ENCODE data around the gene RNF114.

The RNF114 gene

DNA sequence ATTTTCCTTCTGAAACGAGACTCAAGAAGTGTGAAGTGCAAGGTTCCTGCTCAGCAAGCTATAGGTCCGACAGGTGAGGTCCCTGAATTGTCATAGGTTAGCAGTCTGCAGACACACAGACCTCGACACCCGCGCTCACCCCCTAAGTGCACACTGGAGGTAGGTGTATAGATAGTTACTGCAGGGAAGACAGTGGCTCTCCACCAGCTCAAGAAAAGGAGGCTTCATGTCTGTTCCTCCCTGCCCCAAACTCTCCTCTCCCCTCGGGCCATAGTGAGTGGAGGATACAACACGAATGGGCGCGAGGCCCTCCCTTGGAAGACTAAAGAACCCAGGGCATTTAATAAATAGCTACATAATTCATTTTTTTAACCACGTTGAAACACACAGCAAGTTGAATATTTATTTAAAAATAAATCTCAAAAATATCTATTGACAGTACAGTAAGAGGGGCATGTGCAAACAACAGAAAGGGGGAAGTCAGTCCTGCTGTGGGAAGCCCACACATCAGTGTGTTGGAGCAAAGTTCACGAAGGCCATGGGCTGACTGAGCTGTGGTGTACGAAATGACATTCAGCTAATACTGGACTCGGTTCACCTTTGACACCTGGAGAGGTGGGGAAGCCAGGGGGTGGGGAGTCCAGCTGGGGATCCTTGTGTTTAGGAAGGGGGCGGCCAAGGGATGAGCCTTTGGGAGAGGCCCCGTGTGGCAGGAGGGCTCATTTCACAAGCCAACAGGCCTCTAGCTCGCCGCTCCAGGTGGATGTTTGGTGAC, 31.6 kb upstream of the RNF114 start:
- DNase-seq: no peak

DNA sequence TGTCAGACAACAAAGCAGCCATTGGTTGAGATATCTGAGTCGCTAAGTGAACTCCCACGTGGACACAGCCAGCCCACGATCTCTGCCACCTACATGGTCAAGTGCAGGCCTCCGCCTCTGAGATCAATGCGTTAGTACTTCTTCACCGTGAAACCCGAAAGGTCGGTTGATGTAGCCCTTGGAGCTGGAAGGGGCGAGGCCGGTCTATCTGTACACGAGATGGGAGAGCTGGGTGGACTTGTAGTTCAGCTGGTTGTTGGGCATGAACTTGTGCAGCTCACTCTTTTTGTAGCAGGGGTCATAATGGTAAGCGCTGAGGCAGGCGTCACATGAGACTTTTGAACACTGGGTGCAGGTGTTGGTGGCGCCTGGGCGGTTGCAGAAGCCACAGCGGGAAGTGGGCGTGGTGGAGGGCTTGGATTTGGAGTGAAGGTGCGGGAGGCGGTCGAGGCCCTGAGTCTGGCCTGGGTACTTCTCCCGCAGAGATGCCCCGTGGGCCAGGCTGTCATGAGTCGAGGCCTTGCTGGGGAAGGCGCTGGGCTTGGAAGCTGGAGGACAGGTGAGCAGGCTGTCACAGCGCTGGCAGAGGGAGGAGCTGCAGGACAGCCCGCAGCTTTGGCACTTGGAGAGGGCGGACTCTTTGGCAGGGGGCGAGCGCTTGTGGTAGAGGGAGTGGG, 30.6 kb upstream of the RNF114 start:
- DNase-seq: no peak

DNA sequence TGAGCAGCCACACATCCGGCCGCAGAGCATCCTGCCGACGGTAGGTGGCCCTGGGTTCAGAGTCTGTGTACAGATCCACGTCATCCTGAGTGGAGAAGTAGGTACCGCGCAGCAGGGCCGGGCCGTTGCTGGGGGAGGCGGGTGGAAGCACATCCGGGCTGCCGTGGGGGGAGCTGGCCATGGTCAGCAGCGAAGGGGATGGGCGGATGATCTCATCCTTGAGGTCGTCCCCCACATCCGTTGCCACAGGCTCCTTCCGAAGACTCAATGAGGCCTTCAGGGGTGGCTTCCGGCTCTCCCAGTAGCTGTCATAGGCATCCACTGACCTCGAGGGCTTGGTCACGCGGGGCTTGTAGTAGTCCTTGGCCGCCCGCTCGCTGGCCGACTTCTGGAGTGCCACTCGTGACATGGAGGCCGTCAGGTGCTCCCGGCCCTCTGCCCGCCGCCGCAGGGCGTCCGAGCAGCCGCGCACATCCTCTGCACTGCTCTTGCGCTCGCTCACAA, 30.0 kb upstream of the RNF114 start:
- no peak for DNase-seq

GRCh38 chr20:49906615-49907154, 29.5 kb upstream of the RNF114 start:
- DNase-seq: no peak

DNA sequence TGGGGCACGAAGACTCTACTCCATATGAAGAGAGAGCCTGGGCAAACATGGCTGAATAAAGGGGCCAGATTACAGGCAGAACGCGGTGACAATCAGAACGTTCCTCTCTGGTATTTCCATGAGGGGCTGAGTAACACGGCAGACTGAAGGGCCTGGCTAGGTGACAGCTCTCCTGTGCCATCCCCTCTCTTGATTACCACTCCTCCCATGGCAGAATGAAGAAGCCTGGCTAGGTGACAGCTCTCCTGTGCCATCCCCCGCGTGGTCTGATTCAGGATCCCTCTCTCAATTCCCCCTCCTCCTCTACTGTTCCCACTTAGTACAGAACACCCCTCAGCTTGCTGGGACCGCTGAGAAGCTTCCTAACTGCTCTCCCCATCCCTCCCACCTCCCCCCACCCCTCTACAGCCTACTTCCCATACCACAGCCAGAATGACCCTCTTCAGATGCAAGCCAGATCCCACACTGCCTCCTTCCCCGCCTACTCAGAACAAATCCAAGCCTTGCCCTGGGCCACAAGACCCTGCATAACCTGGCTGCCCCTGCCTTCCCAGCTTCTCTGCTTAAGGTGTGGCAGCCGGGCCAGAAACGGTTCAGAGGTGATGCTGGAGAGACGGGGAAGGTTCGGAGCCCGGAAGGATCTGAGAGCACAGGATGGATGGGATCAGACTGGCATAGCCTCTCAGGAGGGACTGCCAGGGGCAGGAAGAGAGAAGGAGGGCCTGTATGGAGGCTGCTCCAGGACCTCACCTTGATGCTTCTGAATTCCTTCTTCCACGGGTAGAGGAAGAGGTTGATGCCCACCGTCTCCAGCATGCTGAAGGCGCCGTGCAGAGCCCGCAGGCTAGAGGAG, 28.6 kb upstream of the RNF114 start:
- no peak for DNase-seq

GRCh38 chr20:49908258-49908565, 28.0 kb upstream of the RNF114 start:
- no peak for DNase-seq

DNA sequence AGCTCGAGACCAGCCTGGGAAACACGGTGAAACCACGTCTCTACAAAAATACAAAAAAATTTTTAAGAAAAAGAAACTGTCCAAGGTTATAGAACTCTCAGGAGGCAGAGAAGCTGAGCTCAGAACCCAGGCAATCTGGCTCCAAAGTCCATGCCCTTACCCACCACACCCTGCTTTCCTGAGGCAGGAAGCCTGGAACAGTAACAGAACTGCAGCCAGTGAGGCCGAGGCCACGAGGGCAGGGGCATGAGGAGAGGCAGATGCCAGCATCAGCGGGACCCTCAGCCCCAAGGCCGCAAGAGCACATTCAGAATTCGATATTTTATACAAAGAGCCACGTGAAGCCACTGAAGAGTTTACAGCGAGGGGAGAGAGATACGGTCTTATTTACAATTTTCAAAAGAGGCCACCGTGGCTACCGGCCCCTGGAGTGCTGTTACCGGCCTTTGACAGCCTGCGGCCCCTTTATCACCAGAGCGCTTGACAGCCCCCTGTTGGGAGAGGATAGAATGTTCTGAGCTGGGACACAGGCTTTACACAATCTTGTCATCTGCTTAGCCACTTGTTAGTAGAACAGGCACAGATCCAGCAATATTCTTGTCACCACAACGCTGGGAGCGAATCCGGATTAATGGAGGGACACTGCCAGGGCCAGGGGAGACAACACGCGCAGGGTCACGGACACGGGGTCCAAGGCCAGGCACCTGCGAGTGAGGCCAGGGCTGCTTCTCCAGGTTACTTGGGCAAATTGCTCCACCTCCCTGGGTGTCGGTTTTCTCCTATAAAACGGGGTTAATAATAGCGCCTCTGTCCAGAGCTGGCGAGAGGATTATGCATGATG, 26.5 kb upstream of the RNF114 start:
- DNase-seq: no peak

DNA sequence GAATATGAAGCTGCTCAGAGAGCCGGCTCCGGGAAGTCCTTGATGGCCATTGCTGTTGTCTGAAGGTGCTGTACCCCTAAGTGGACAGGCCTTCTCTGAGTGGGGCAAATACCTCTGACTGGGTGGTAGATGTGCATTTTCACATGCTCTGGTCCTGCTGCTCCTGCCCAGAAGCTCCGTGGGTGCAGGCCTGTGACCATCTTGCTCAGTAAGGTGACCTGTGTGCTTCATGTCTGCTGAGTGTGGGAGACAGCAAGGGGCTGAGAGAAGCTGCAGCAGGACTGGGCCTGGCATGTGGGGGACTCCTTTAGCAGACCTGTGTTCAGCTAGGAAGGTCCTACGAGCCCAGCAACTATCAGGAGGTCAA, 25.9 kb upstream of the RNF114 start:
- no peak for DNase-seq

GRCh38 chr20:49913399-49914047, 22.7 kb upstream of the RNF114 start:
- DNase-seq: no peak

DNA sequence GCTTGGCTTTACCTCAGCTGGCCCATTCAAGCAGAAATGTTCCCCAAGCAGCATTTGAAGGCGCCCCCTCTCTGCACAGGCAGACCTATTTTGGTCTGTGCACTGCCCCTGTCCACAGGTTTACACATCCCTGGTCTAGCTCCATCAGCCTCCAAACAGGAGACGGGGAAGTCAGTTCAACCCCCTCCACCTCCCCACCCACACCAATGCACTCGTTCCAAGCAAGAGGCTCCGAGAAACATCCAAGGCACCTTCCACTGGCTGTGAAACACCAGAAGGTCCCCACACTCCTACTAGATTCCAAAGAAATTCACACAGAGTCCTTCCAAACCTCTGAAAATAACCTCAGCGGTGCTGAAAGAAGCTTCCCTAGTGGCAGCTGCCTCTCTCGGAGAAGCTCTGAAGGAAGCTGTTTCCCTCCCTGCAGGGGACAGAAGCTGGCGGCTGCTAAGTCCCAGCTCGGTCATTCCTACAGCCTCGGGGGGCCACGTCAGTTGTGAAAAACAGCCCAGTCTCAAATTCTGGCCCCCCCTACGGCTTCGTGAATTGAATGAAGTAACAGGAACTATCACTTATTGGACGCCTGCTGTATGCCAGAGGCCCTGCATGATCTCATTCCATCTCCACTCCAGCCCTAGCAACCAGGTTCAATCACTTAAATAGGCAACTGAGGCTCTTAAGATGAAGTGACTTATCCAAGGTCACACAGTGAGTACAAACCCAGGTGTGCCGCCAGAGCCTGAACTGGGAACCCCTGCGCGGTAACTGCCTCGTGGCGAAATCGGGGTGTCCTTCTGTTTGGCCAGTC, 21.7 kb upstream of the RNF114 start:
- peak; percentile 67 for DNase-seq

DNA sequence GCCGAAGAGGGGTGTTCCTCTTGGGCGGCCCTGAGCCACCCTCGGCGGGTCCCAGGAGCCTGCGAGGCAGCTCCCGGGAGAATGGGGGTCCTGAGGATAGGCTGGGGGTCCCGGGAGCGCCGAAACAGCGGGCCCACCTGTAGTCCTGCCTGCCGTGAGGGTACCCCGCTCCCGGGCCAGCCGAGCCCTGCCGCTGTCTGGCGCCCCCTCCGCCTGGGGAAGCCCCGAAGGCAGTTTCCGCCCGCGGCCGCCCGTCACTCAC, 21.1 kb upstream of the RNF114 start:
- no peak for DNase-seq

GRCh38 chr20:49915380-49916145, 20.6 kb upstream of the RNF114 start, which contains the start of gene SPATA2:
SPATA2 (minus strand) TSS chr20:49915529; CDS start chr20:49908490, 7,039 bp downstream.
- DNase-seq: peak; percentile 99

DNA sequence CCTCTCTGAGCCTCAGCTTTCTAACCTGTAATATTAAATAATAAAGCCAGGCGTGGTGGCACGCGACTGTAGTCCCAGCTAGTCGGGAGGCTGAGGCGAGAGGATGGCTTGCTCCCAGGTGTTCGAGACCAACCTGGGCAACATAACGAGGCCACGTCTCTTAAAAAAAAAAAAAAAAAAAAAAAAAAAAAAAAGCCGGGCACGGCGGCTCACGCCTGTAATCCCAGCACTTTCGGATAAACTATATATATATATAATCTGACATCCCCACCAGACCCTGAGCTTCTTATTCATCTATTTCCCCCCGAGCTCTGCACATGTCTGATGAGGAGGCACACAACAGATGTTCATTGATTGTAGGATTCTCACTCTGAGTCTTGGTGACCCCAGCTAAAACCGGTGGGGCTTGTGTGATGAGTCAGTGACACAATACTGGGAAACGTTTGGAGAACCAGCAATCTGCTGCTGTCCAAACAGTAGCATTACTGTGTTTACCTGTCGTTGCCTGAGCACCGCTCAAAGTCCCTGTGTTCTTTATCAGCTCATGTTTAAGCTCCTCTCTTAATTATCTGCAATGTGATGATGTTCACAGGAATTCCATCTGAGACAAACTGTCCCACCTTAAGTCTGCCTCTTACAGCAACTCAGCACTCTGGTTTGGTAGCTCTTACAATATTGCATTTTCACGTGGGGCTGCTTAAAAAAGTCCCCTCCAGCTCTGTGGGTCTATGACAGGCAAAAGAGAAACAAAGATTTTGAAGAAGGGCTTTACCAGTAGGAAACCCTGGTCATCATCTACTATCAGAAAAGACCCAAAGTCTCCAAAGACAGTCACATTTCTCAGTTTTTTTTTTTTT, 19.8 kb upstream of the RNF114 start:
- DNase-seq: peak; percentile 98

DNA sequence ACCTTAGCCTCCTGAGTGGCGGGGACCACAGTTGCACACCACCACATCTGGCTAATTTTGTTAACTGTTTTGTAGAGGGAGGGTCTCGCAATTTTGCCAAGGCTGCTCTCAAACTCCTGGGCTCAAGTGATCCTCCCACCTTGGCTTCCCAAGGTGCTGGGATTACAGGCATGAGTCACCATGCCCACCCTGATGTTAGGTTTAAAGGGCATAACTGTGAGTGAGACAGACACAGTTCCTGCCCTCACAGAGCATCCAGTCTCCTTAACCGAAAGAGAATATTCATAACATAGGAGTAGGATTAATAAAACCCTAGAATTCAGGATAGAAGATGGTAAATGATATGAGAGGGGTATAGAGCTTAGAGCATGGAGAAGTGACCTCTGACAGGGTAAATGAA, 17.8 kb upstream of the RNF114 start:
- no peak for DNase-seq

DNA sequence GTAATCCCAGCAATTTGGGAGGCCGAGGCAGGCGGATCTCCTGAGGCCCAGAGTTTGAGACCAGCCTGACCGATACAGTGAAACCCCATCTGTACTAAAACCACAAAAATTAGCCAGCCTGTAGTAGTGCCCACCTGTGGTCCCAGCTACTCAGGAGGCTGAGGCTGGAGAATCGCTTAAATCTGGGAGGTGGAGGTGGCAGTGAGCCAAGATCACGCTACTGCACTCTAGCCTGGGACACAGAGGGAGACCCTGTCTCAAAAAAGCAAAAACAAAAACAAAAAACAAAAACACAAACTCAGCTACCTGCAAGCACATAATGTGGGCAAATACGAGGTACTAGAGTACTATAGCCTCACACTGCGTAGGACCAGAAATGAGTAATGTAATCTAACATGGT, 17.2 kb upstream of the RNF114 start:
- no peak for DNase-seq

GRCh38 chr20:49919461-49919860, 16.7 kb upstream of the RNF114 start:
- DNase-seq: no peak

DNA sequence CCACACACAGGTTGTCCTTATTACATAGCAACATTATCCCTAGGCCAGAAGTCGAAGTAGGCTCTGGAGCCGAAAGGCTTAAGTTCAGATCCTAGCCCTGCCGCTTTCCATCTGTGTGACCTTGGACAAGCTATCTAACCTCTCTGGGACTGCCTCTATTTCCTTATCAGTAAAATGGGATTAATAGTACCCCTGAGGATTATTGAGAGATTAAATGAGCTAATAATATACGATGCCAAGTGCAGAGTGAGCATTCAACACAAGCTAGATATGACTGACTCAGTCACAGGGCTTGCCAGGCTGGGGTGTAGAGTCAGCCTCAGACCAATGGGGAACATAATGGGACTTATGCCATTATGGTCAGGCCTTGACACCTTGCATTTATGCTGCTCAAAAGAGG, 11.9 kb upstream of the RNF114 start:
- no peak for DNase-seq

DNA sequence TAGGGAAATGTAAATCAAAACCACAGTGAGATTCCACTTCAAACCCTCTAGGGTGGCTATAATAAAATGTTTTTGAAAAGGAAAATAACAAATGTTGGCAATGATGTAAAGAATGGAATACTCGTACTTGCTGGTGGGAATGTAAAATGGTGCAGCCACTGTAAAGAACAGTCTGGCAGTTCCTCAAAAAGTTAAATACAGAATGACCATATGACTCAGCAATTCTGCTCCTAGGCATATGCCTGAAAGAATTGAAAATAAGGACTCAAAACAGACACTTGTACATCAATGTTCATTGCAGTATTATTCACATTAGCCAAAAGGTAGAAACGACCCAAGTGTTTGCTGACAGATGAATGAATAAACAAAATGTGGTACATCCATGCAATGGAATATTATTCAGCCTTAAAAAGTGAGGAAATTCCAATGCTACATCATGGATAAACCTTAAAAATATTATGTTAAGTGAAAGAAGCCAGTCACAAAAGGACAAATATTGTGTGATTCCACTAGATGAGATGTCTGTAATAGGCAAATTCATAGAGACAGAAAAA, 10.2 kb upstream of the RNF114 start:
- DNase-seq: no peak
